Body of pancreas (tissue), 4 donors: ENCODE results near the gene HMCN2. TPM values are rescaled to one million over a fixed set of nuclear protein-coding genes. Genes with fewer than 3 reads are reported as not detected.
"Not testable (repeated sequence)": the region's sequence is repeated elsewhere in the genome, so short reads cannot be mapped to it uniquely, and the experiment has no call there.

Experiments used
- ATAC-seq: fragments of 150-250 bp; one replicate; pipeline ENCODE4 v1.9.1; 2016
- DNase-seq, 4 donors: peaks; one replicate each; pipeline ENCODE4 v3.0.0-alpha.2; 2019
- H3K27ac ChIP-seq, 4 donors: fragments of 200-600 bp; sonication (generic); 1 replicate in 3 of 4; 2 replicates in 1 of 4; pipeline versions ENCODE4 v1.5.1 to v1.6.1; 2016 to 2019; ENCODE audit warnings: mild to moderate bottlenecking in 1 of 4, mixed read lengths in 1 of 4, moderate library complexity in 1 of 4
- H3K27me3 ChIP-seq, 2 donors: fragments of 200-600 bp; sonication (generic); one replicate each; pipeline ENCODE4 v1.6.0; 2016; ENCODE audit warnings: mild to moderate bottlenecking in 1 of 2
- H3K36me3 ChIP-seq, 2 donors: fragments of 200-600 bp; sonication (generic); replicated peaks in 1 of 2; 2 replicates each; pipeline ENCODE4 v1.5.1; 2016; ENCODE audit warnings: low read depth in 2 of 2; ENCODE audit not compliant: insufficient read depth in 1 of 2
- H3K4me1 ChIP-seq: fragments of 200-600 bp; sonication (generic); one replicate; pipeline ENCODE4 v1.6.0; 2016
- H3K4me3 ChIP-seq, 2 donors: fragments of 200-600 bp; sonication (generic); 1 replicate in 1 of 2; 2 replicates in 1 of 2; pipeline ENCODE4 v1.5.1; 2016 to 2019
- H3K9me3 ChIP-seq, 3 donors: fragments of 200-600 bp; sonication (generic); 1 replicate in 2 of 3; 2 replicates in 1 of 3; pipeline ENCODE4 v1.5.1; 2016
- CTCF ChIP-seq, 7 experiments: fragments of 450-650 bp in 4 of 7; fragments of 200-600 bp in 3 of 7; sonication (generic) in 3 of 7; IDR thresholded peaks; one replicate each; pipeline ENCODE4 v1.5.1; 2016 to 2019; ENCODE audit warnings: antibody characterized with exemption in 7 of 7
- POLR2A ChIP-seq, 3 donors: fragments of 450-650 bp; IDR thresholded peaks; one replicate each; pipeline ENCODE4 v1.6.1; 2016; ENCODE audit warnings: antibody characterized with exemption in 3 of 3, mild to moderate bottlenecking in 2 of 3
- WGBS, 2 donors: methylation state at CpG; one replicate each; pipeline ENCODE4 v1.1.5; 2017; 5-methylcytosine and 5-hydroxymethylcytosine counted together
- intact Hi-C: fragments of 100-400 bp; cut with DNase I; formaldehyde crosslinking; loops from one replicate; pipeline ENCODE4 v1.15.1; 2023
- total RNA-seq, 2 donors: library from RNA; depleted of rRNA; stranded (reverse); fragments of >200 nt; gene quantifications; one replicate each; pipeline ENCODE4 v1.1.0, GENCODE V29; 2016

The HMCN2 gene
- total RNA-seq, 2 donors from 2014 or later: 0.78 to 3.6 TPM

- no peak for ATAC-seq
- Histone ChIP-seq H3K27me3 (no peaks in the 10 kb centered on the region), H3K9me3 (no peaks in the 10 kb centered on the region), H3K27ac (no peak overlapping the region), H3K4me1 (no peaks in the 10 kb centered on the region), H3K4me3 (no peak overlapping the region), H3K36me3 (no peaks in the 10 kb centered on the region)
- WGBS, 2 donors: 68 to 71% methylated on average over 13 of the region's 17 CpGs
- TF ChIP-seq POLR2A (IDR thresholded peaks at IDR 0.05) (no peak), CTCF (IDR thresholded peaks at IDR 0.05) (no peak)
- intact Hi-C loops: no loop called here
- DNase-seq: no peak
Observed at GRCh38 chr9:130398487-130399240, 133.1 kb downstream of the HMCN2 start.

- Histone ChIP-seq H3K9me3 (no peaks in the 10 kb centered on the region), H3K27me3 (no peaks in the 10 kb centered on the region), H3K4me3 (no peak overlapping the region), H3K36me3 (no peaks in the 10 kb centered on the region), H3K4me1 (no peaks in the 10 kb centered on the region), H3K27ac (no peak overlapping the region)
- 63 to 71% methylated on average over 5 to 8 of the region's 8 CpGs for WGBS, 2 donors
- intact Hi-C loops: no loop called here
- DNase-seq (no peak), ATAC-seq (no peak)
- TF ChIP-seq POLR2A (IDR thresholded peaks at IDR 0.05) (no peak), CTCF (IDR thresholded peaks at IDR 0.05) (no peak)
Observed at GRCh38 chr9:130399768-130400167, 134.2 kb downstream of the HMCN2 start.

GRCh38 chr9:130400870-130401269 is 135.3 kb downstream of the HMCN2 start:
- intact Hi-C loops: no loop called here

GRCh38 chr9:130401742-130402141 is 136.2 kb downstream of the HMCN2 start:
- H3K27ac ChIP-seq, H3K4me3 ChIP-seq, H3K27me3 ChIP-seq, H3K4me1 ChIP-seq, ATAC-seq, intact Hi-C loops, H3K9me3 ChIP-seq, DNase-seq, H3K36me3 ChIP-seq: not testable (repeated sequence)
- 71 to 80% methylated on average over 3 of the region's 3 CpGs for WGBS, 2 donors

More at GRCh38 chr9:130400870-130401269, 135.3 kb downstream of the HMCN2 start:
- H3K4me3 ChIP-seq: no peak overlapping the region
- H3K36me3 ChIP-seq: no peaks in the 10 kb centered on the region
- no peaks in the 10 kb centered on the region for H3K4me1 ChIP-seq
- H3K27me3 ChIP-seq: no peaks in the 10 kb centered on the region
- DNase-seq: no peak
- no peak for ATAC-seq
- TF ChIP-seq POLR2A (IDR thresholded peaks at IDR 0.05): no peak
- TF ChIP-seq CTCF (IDR thresholded peaks at IDR 0.05): no peak
- WGBS, 2 donors: 86 to 88% methylated on average over 8 of the region's 8 CpGs
- no peaks in the 10 kb centered on the region for H3K9me3 ChIP-seq
- no peak overlapping the region for H3K27ac ChIP-seq

GRCh38 chr9:130402243-130402642 is 136.7 kb downstream of the HMCN2 start:
- TF ChIP-seq POLR2A (IDR thresholded peaks at IDR 0.05): no peak
- H3K27me3 ChIP-seq: no peaks in the 10 kb centered on the region
- DNase-seq (no peak), ATAC-seq (no peak)
- H3K36me3 ChIP-seq: no peaks in the 10 kb centered on the region
- 79 to 92% methylated on average over 2 to 3 of the region's 3 CpGs for WGBS, 2 donors
- H3K9me3 ChIP-seq: no peaks in the 10 kb centered on the region
- no peak overlapping the region for H3K27ac ChIP-seq
- no peak overlapping the region for H3K4me3 ChIP-seq
- no peaks in the 10 kb centered on the region for H3K4me1 ChIP-seq
- intact Hi-C loops: no loop called here
